ENCODE results near the gene NUBPL.

DNA sequence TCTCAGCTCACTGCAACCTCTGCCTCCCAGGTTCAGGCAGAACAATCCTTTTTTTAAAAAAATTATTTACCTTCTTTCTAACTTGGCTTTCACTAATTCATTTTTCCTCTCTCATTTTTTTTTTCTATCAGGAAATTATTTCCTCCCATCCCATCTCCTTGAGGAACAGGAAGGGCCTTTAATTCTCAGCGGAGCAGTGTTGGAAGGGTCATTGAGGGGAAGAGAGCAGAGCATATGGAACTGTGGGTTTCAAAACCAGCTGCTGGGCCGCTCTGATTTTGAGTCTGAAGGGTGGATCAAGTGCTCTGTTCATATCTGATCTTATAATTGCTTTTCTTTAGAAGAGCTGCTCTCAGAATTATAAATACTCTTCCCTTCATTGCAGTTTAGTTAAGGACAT lies 29.0 kb downstream of the NUBPL start:
- TF ChIP-seq, protein P1, sequence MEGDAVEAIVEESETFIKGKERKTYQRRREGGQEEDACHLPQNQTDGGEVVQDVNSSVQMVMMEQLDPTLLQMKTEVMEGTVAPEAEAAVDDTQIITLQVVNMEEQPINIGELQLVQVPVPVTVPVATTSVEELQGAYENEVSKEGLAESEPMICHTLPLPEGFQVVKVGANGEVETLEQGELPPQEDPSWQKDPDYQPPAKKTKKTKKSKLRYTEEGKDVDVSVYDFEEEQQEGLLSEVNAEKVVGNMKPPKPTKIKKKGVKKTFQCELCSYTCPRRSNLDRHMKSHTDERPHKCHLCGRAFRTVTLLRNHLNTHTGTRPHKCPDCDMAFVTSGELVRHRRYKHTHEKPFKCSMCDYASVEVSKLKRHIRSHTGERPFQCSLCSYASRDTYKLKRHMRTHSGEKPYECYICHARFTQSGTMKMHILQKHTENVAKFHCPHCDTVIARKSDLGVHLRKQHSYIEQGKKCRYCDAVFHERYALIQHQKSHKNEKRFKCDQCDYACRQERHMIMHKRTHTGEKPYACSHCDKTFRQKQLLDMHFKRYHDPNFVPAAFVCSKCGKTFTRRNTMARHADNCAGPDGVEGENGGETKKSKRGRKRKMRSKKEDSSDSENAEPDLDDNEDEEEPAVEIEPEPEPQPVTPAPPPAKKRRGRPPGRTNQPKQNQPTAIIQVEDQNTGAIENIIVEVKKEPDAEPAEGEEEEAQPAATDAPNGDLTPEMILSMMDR (IDR thresholded peaks at IDR 0.05): no peak
- TF ChIP-seq POLR2A (IDR thresholded peaks at IDR 0.05): no peak

Data from lower leg skin (tissue), 3 donors.